GM12874 (cell line): ENCODE results near the gene EFCAB10.
A peak's percentile ranks its signal among the peaks of the same experiment; 100 is the strongest.

ENCODE experiments used
- TF ChIP-seq, protein P1 (sequence below): IDR thresholded peaks from 2 replicates; pipeline ENCODE4 v1.5.1; 2011; ENCODE audit warnings: low read depth, mild to moderate bottlenecking, control low read depth, low read length, moderate library complexity; ENCODE audit not compliant: insufficient read depth

Gene EFCAB10

GRCh38 chr7:105538339-105538738 is 43.0 kb downstream of the EFCAB10 start:
- TF ChIP-seq, protein P1, sequence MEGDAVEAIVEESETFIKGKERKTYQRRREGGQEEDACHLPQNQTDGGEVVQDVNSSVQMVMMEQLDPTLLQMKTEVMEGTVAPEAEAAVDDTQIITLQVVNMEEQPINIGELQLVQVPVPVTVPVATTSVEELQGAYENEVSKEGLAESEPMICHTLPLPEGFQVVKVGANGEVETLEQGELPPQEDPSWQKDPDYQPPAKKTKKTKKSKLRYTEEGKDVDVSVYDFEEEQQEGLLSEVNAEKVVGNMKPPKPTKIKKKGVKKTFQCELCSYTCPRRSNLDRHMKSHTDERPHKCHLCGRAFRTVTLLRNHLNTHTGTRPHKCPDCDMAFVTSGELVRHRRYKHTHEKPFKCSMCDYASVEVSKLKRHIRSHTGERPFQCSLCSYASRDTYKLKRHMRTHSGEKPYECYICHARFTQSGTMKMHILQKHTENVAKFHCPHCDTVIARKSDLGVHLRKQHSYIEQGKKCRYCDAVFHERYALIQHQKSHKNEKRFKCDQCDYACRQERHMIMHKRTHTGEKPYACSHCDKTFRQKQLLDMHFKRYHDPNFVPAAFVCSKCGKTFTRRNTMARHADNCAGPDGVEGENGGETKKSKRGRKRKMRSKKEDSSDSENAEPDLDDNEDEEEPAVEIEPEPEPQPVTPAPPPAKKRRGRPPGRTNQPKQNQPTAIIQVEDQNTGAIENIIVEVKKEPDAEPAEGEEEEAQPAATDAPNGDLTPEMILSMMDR = no peak

DNA sequence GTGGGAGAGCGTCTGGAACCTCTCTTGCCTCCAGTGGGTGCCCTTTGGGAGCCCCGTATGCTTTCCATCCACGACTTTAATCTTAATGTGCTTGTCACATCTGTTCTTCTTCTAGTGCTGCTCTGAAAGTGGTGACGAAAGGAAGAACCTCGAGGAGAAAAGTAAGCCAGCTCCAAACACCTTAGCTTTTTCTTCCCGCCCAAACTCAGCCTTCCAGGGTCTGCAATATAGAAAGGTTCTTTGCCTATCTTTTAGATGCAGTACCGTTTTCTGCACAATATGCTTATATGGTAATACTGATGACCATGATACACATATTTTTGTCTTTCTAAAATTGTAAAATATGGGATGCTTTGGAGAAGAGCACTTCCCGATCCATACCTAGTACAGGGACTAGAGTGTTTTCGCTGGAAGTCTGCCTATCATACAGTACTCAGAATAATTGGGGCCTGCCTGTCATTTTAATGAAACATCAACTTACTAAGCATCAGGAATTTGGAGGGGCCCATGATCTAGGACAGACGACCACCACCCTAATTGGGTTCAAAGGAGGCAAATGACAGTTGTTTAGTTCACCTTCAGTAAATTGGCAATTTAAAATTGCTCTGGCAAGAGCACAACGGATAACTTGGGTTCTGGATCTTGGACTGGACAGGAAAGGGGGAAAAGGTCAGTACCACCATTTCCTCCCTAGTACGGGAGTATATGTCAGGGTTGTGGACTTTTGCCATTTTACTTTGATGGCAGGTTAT is 48.4 kb downstream of the EFCAB10 start:
- TF ChIP-seq, protein P1 = no peak

GRCh38 chr7:105531792-105532671 is 49.3 kb downstream of the EFCAB10 start, which contains the start of gene RINT1:
Gene RINT1 (plus strand): TSS chr7:105532201. CDS start chr7:105532316, 115 bp downstream.
- TF ChIP-seq, protein P1 = peak; percentile 86

GRCh38 chr7:105530546-105530945 is 50.7 kb downstream of the EFCAB10 start:
- TF ChIP-seq, protein P1 = no peak

GRCh38 chr7:105530126-105530525 is 51.2 kb downstream of the EFCAB10 start:
- TF ChIP-seq, protein P1 = no peak

DNA sequence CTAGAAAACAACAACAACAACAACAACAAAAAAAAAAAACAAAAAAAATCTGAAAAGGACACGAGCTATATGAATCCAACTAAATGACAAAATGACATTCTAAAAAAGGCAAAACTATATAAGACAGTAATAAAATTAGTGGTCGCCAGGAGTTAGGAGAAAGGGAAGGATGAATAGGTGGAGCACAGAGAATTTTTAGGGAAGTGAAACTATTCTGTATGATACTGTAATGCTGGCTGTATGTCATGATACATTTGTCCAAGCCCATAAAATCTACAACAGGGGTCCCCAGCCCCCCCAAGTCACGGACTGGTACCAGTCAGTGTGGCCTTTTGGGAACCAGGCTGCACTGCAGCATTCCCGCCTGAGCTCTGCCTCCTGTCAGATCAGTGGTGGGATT is 56.5 kb downstream of the EFCAB10 start:
- TF ChIP-seq, protein P1 = no peak

DNA sequence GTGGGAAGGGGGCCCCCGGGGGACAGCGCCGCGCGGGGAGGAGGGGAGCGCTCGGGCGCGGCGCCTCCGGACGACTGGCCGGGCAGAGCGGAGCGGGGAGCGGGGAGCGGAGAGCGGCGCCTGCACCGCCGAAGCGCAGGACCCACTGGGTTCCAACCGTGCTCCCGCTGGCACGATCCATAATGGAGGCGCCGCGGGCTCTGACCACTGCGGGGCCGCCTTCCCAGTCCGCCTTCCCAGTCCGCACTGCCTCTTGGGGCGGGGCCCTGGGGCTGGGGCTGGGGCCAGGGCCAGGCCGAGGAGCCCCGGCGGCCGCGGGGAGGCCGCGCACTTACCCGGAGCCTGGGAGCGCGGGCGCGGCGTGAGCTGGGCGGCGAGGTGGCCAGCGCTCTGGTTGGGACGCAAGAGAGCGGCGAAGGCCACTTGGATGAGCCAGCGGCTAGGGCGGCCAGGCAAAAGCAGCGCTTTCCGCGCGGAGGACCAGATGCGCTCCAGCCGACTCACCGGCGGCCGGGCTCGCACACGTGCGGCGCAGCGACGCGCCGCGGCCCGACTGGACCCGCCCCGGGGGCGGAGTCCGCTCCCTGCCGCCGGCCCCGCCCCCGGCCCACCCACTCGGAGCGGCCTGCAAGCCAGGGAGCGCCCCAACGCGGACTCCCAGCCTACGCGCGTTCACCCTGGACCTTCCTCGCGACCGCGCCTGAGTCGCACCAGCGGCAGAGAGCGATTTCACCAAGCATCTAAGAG is 59.4 kb downstream of the EFCAB10 start, which contains the start of gene PUS7:
TSS of gene PUS7 (minus strand) at position 555 of the 747 bp plus-strand sequence. CDS start 13,759 bp downstream, outside the sequence.
- TF ChIP-seq, protein P1 = no peak
